GM12878 (cell line): Measurements from ENCODE around the gene TEX101. TPM values are rescaled to one million over a fixed set of nuclear protein-coding genes. Genes with fewer than 3 reads are reported as not detected.

ENCODE experiments used
- ATAC-seq: fragments of 200-7000 bp; cut with Tn5 transposase; 3 replicates; pipeline ENCODE4 v1.9.1; 2020; ENCODE audit warnings: mild to moderate bottlenecking, moderate library complexity
- BruUV-seq: library from RNA; stranded (reverse); fragments of 400-500 nt; replicated peaks from 2 replicates; lab custom pipeline; 2021; lab: Mats Ljungman, UMichigan
- CTCF ChIA-PET: fragments of 300-600 bp; sonication (Branson Sonifier 250); formaldehyde crosslinking; extraction: SDS; loops from one replicate; lab custom pipeline; 2021; ENCODE audit warnings: inconsistent platforms; lab: Yijun Ruan, JAX
- POLR2A ChIA-PET: fragments of 350-600 bp; formaldehyde crosslinking; extraction: SDS; loops from one replicate; lab custom pipeline; 2021; ENCODE audit warnings: inconsistent platforms; lab: Charles Lee
- RAD21 ChIA-PET: fragments of 300-600 bp; sonication (Branson Sonifier 250); formaldehyde crosslinking; loops from one replicate; lab custom pipeline; 2023; ENCODE audit warnings: antibody characterized with exemption; ENCODE audit not compliant: unreplicated experiment; lab: Charles Lee
- SMC1A ChIA-PET: fragments of 300-600 bp; sonication (Branson Sonifier 250); formaldehyde crosslinking; loops from one replicate; lab custom pipeline; 2023; ENCODE audit not compliant: unreplicated experiment, uncharacterized antibody; lab: Charles Lee
- DNase-seq: peaks from one replicate; pipeline ENCODE4 v3.0.0-alpha.2; 2011; ENCODE audit warnings: low read depth, low spot score
- FAIRE-seq: peaks from 3 replicates; lab custom pipeline; 2011; peaks lifted over from hg19 to GRCh38; lab: Jason Lieb, UNC
- H2AFZ ChIP-seq: 2 replicates; pipeline ENCODE4 v1.6.0; 2011; ENCODE audit warnings: low read depth, low read length, control low read depth; ENCODE audit not compliant: control insufficient read depth
- H3K27ac ChIP-seq: 2 replicates; pipeline ENCODE4 v1.5.1; 2011; ENCODE audit warnings: control low read depth; ENCODE audit not compliant: control insufficient read depth, insufficient read depth
- H3K27me3 ChIP-seq, 2 experiments: replicated peaks in 1 of 2; 2 replicates each; pipeline versions ENCODE4 v1.6.0 to v1.6.1; 2011; ENCODE audit warnings: low read length in 1 of 2; ENCODE audit not compliant: control insufficient read depth in 2 of 2, insufficient read depth in 2 of 2
- H3K36me3 ChIP-seq, 2 experiments: 2 replicates each; pipeline ENCODE4 v1.5.1; 2011; ENCODE audit warnings: low read length in 1 of 2; ENCODE audit not compliant: control insufficient read depth in 2 of 2, insufficient read depth in 2 of 2
- H3K4me1 ChIP-seq: 2 replicates; pipeline ENCODE4 v1.6.1; 2011; ENCODE audit warnings: mild to moderate bottlenecking, low read length, moderate library complexity, mixed read lengths; ENCODE audit not compliant: control insufficient read depth, insufficient read depth
- H3K4me2 ChIP-seq: 2 replicates; pipeline ENCODE4 v1.6.0; 2011; ENCODE audit warnings: control low read depth; ENCODE audit not compliant: control insufficient read depth, insufficient read depth
- H3K4me3 ChIP-seq: fragments of 200-600 bp; sonication (generic); 2 replicates; pipeline ENCODE4 v1.5.1; 2016
- H3K79me2 ChIP-seq: 2 replicates; pipeline ENCODE4 v1.6.0; 2011; ENCODE audit warnings: low read length; ENCODE audit not compliant: control insufficient read depth, insufficient read depth
- H3K9ac ChIP-seq: 2 replicates; pipeline ENCODE4 v1.8.0; 2011; ENCODE audit warnings: low read length, control low read depth, mixed read lengths; ENCODE audit not compliant: control insufficient read depth, insufficient read depth
- H3K9me3 ChIP-seq: replicated peaks from 3 replicates; pipeline ENCODE4 v1.5.1; 2011; ENCODE audit warnings: mild to moderate bottlenecking, low read length; ENCODE audit not compliant: control insufficient read depth, insufficient read depth
- H4K20me1 ChIP-seq: 2 replicates; pipeline ENCODE4 v1.6.0; 2011; ENCODE audit not compliant: control insufficient read depth, insufficient read depth
- CHD4 ChIP-seq: fragments of 200-600 bp; sonication (generic); IDR thresholded peaks from 2 replicates; pipeline ENCODE4 v1.6.1; 2016; ENCODE audit warnings: mild to moderate bottlenecking
- JUNB ChIP-seq: IDR thresholded peaks from 2 replicates; pipeline ENCODE4 v1.6.1; 2016; ENCODE audit warnings: antibody characterized with exemption, mild to moderate bottlenecking
- NFYA ChIP-seq: IDR thresholded peaks from 2 replicates; pipeline ENCODE4 v1.6.1; 2011; ENCODE audit warnings: low read depth, mild to moderate bottlenecking, low read length, improper control_type of control experiment, borderline replicate concordance
- NFYB ChIP-seq: IDR thresholded peaks from 2 replicates; pipeline ENCODE4 v1.6.1; 2011; ENCODE audit warnings: low read depth, mild to moderate bottlenecking, low read length, improper control_type of control experiment, moderate library complexity; ENCODE audit not compliant: insufficient read depth
- PKNOX1 ChIP-seq: fragments of 450-650 bp; IDR thresholded peaks from 2 replicates; pipeline ENCODE4 v1.6.1; 2016; ENCODE audit warnings: mild to moderate bottlenecking
- SIN3A ChIP-seq: IDR thresholded peaks from 2 replicates; pipeline ENCODE4 v1.6.1; 2012; ENCODE audit warnings: low read depth, low read length, improper control_type of control experiment
- SMAD5 ChIP-seq: IDR thresholded peaks from 2 replicates; pipeline ENCODE4 v1.6.1; 2016; ENCODE audit warnings: antibody characterized with exemption, low read depth
- TCF7 ChIP-seq: IDR thresholded peaks from 2 replicates; pipeline ENCODE4 v1.6.1; 2014; ENCODE audit warnings: antibody characterized with exemption, borderline replicate concordance
- WGBS: methylation state at CpG from one replicate; pipeline ENCODE4 v1.1.6; 2016; ENCODE audit warnings: low lambda C conversion rate; ENCODE audit not compliant: insufficient replicate concordance, insufficient coverage; ENCODE audit errors: missing lambda C conversion rate; 5-methylcytosine and 5-hydroxymethylcytosine counted together
- in situ Hi-C: fragments of 300-500 bp; cut with MboI; formaldehyde crosslinking; loops from 9 replicates; pipeline ENCODE4 v1.14.3; 2018; ENCODE audit warnings: mixed read lengths
- intact Hi-C: fragments of 100-400 bp; cut with micrococcal nuclease; formaldehyde crosslinking; loops from one replicate; pipeline ENCODE4 v1.14.2; 2022; ENCODE audit not compliant: unreplicated experiment
- polyA plus RNA-seq, 11 experiments: library from polyadenylated mRNA; depleted of rRNA in 4 of 11; unstranded in 6 of 11; stranded (reverse) in 5 of 11; fragments of >200 nt; fragmentation: Nextera tagmentation in 4 of 11; fragmentation: Illumina TruSeq in 1 of 11; extraction: Ambion mirVana in 4 of 11; extraction: Trizol in 1 of 11; gene quantifications; 1 replicate in 1 of 11; 2 replicates in 10 of 11; pipeline versions ENCODE4 v1.2.1 to v1.2.3, GENCODE V29; 2011 to 2016; ENCODE audit warnings: inconsistent platforms in 2 of 11, missing spikeins in 2 of 11, low read depth in 1 of 11
- total RNA-seq, 4 experiments: library from RNA; depleted of rRNA in 3 of 4; stranded (reverse); fragments of >200 nt in 3 of 4; fragmentation: Illumina TruSeq in 1 of 4; extraction: Trizol in 1 of 4; gene quantifications; 2 replicates each; pipeline versions ENCODE4 v1.2.1 to v1.2.3, GENCODE V29; 2013 to 2021

TEX101 gene
- total and polyA plus RNA-seq, 10 of the 15 experiments (the other 5 are each of a cell fraction or from before 2014, with no cell fraction given): not detected

GRCh38 chr19:43439032-43439708 lies 24.5 kb downstream of the TEX101 start:
- ChIA-PET POLR2A (interaction anchor here (0.8 kb wide), 1 partner anchor 145 kb away, joined by 3 read pairs; no protein-coding TSS in a partner anchor), RAD21 (interaction anchor here (1.0 to 2.3 kb wide), 2 partner anchors 8 to 81 kb away, joined by 3 to 11 read pairs; no protein-coding TSS in a partner anchor), CTCF (interaction anchor here (1.2 to 3.9 kb wide), 3 partner anchors 8 to 81 kb away, joined by 3 to 20 read pairs (median 18); no protein-coding TSS in a partner anchor), SMC1A (interaction anchor here (1.5 to 1.9 kb wide), 3 partner anchors 8 to 80 kb away, joined by 5 to 8 read pairs (median 5); no protein-coding TSS in a partner anchor)
- intact Hi-C loops: no loop called here
- 37% methylated on average over 13 of the region's 14 CpGs for WGBS
- no peak for ATAC-seq
- in situ Hi-C loops: no loop called here
- peaks cover 0 to 2% of the 10 kb centered on the region in 2 experiments; a peak in 1 of 4 replicates for H3K27me3 ChIP-seq
- H3K4me3 ChIP-seq: no peak overlapping the region
- no peak overlapping the region for H3K4me2 ChIP-seq
- no peak for FAIRE-seq
- BruUV-seq: no TSS peak
- H3K36me3 ChIP-seq: no peaks in the 10 kb centered on the region
- no peaks in the 10 kb centered on the region; the same call in 2 of the 3 replicates for H3K9me3 ChIP-seq
- H4K20me1 ChIP-seq: no peaks in the 10 kb centered on the region
- H3K27ac ChIP-seq: no peak overlapping the region
- H2AFZ ChIP-seq: no peak overlapping the region
- no peaks in the 10 kb centered on the region for H3K79me2 ChIP-seq
- TF ChIP-seq NFYB (no peak), SIN3A (no peak), PKNOX1 (no peak), TCF7 (no peak), JUNB (no peak), CHD4 (no peak), NFYA (no peak), SMAD5 (no peak)
- no peaks in the 10 kb centered on the region for H3K4me1 ChIP-seq
- no peak overlapping the region for H3K9ac ChIP-seq
- no peak for DNase-seq
